Breast epithelium (tissue), 3 donors: ENCODE data around the gene PIM2.

Experiments
- CTCF ChIP-seq, 3 donors: fragments of 450-650 bp; IDR thresholded peaks; one replicate each; pipeline ENCODE4 v1.5.1; 2016 to 2017; ENCODE audit warnings: antibody characterized with exemption in 3 of 3, mild to moderate bottlenecking in 3 of 3, moderate library complexity in 3 of 3
- POLR2A ChIP-seq: fragments of 450-650 bp; IDR thresholded peaks from one replicate; pipeline ENCODE4 v1.6.1; 2016; ENCODE audit warnings: antibody characterized with exemption, mild to moderate bottlenecking, moderate library complexity

- TF ChIP-seq POLR2A (no peak), CTCF (IDR thresholded peaks at IDR 0.05) (peak; percentile 76 to 93 (median 85))
Measured at GRCh38 chrX:48917139-48918001, 1.5 kb downstream of the PIM2 start.
